ENCODE results near the gene MLF2. TPM values are rescaled to one million over a fixed set of nuclear protein-coding genes. Genes with fewer than 3 reads are reported as not detected.
"Not testable (repeated sequence)": the region's sequence is repeated elsewhere in the genome, so short reads cannot be mapped to it uniquely, and the experiment has no call there.

MLF2 gene
- total and polyA plus RNA-seq, 2 of the 13 experiments (the other 11 are each of a cell fraction or from before 2014, with no cell fraction given) = 88.1 to 167 TPM

- 0 out of 2 replicates have a peak, but pooled peaks have one; percentile 24 for TF ChIP-seq POLR2G (IDR thresholded peaks at IDR 0.05; ENCODE audit: low read depth, low read length)
- no peak for TF ChIP-seq HOXD1 (CRISPR knock-in tag; IDR thresholded peaks at IDR 0.05)
Observed at GRCh38 chr12:6708960-6709394, 44.0 kb downstream of the MLF2 start (continued).

GRCh38 chr12:6708351-6708750 is 44.6 kb downstream of the MLF2 start:
- POLR2A ChIA-PET = interaction anchor here (2.6 kb wide), 1 partner anchor 15 kb away, joined by 9 read pairs; the partner anchor contains the start of gene COPS7A
- WGBS (ENCODE audit: low lambda C conversion rate) = no CpG with 5 or more reads among the region's 21 CpGs
- not testable (repeated sequence) for H3K4me1 ChIP-seq (ENCODE audit: insufficient read depth, low read length)

GRCh38 chr12:6703631-6704030 is 49.3 kb downstream of the MLF2 start:
- peak overlapping the region in 1 of 3 experiments; percentile 27; a peak in 1 of 6 replicates for H3K4me3 ChIP-seq (replicated peaks in 1 of 3; ENCODE audit: insufficient read depth in 1 of 3, low read depth in 2 of 3, low read length in 3 of 3)
- peak; percentile 67 for ATAC-seq
- POLR2A ChIA-PET = interaction anchor here (0.9 kb wide), 1 partner anchor 15 kb away, joined by 3 read pairs; no protein-coding TSS in a partner anchor
- TF ChIP-seq FOXK2 (IDR thresholded peaks at IDR 0.05) (no peak), SALL1 (CRISPR knock-in tag; IDR thresholded peaks at IDR 0.05) (peak; percentile 27; the same call in 1 of the 2 replicates), ZNF280B (CRISPR knock-in tag; IDR thresholded peaks at IDR 0.05; ENCODE audit: borderline replicate concordance) (0 out of 2 replicates have a peak, but pooled peaks have one; percentile 30), CTCF (CRISPR knock-in tag; IDR thresholded peaks at IDR 0.05) (peak; percentile 40; the same call in 1 of the 2 replicates), ZNF687 (CRISPR knock-in tag; IDR thresholded peaks at IDR 0.05) (peak; percentile 42), STAG1 (CRISPR knock-in tag; IDR thresholded peaks at IDR 0.05) (peak; percentile 16; the same call in 1 of the 2 replicates)

More at GRCh38 chr12:6708351-6708750, 44.6 kb downstream of the MLF2 start:
- H3K4me2 ChIP-seq (ENCODE audit: low read depth, low read length); H3K4me3 ChIP-seq (replicated peaks in 1 of 3; ENCODE audit: insufficient read depth in 1 of 3, low read depth in 2 of 3, low read length in 3 of 3); H3K79me2 ChIP-seq (ENCODE audit: insufficient read depth, low read length); intact Hi-C loops (cut with micrococcal nuclease; ENCODE audit: unreplicated experiment); H2AFZ ChIP-seq (ENCODE audit: low read length); H3K9ac ChIP-seq (ENCODE audit: insufficient read depth, low read depth, low read length); DNase-seq (ENCODE audit: low spot score); H3K36me3 ChIP-seq (replicated peaks in 1 of 2; ENCODE audit: control insufficient read depth in 1 of 2, insufficient read depth in 2 of 2, low read length in 2 of 2); FAIRE-seq; H3K27me3 ChIP-seq (ENCODE audit: control insufficient read depth in 1 of 2, insufficient read depth in 2 of 2, low read length in 2 of 2); H4K20me1 ChIP-seq (ENCODE audit: insufficient read depth, low read length); H3K27ac ChIP-seq (ENCODE audit: extremely low read length, insufficient read depth, low read length); CTCF ChIA-PET (ENCODE audit: low intra/inter-chr PET ratio, low total read pairs); BruUV-seq (replicated peaks); in situ Hi-C loops (cut with HindIII; ENCODE audit: extremely low pct_ligation_motif_present, low pct_unique_long_range_greater_than_20kb); H3K9me3 ChIP-seq (ENCODE audit: low read length); ATAC-seq: not testable (repeated sequence)

More at GRCh38 chr12:6703631-6704030, 49.3 kb downstream of the MLF2 start:
- H3K27me3 ChIP-seq (ENCODE audit: control insufficient read depth in 1 of 2, insufficient read depth in 2 of 2, low read length in 2 of 2) = peaks cover 6 to 39% of the 10 kb centered on the region in 2 experiments
- no peaks in the 10 kb centered on the region for H3K9me3 ChIP-seq (ENCODE audit: low read length)
- H3K79me2 ChIP-seq (ENCODE audit: insufficient read depth, low read length) = no peaks in the 10 kb centered on the region
- FAIRE-seq (no peak), DNase-seq (ENCODE audit: low spot score) (peak; percentile 31)
- H2AFZ ChIP-seq (ENCODE audit: low read length) = no peak overlapping the region
- no peak overlapping the region for H3K9ac ChIP-seq (ENCODE audit: insufficient read depth, low read depth, low read length)
- WGBS (ENCODE audit: low lambda C conversion rate) = 9% methylated on average over 8 of the region's 10 CpGs
- intact Hi-C loops (cut with micrococcal nuclease; ENCODE audit: unreplicated experiment) = no loop called here
- CTCF ChIA-PET (ENCODE audit: low intra/inter-chr PET ratio, low total read pairs) = no interaction called here
- H4K20me1 ChIP-seq (ENCODE audit: insufficient read depth, low read length) = no peaks in the 10 kb centered on the region
- peak overlapping the region; percentile 64 for H3K4me2 ChIP-seq (ENCODE audit: low read depth, low read length)
- H3K36me3 ChIP-seq (replicated peaks in 1 of 2; ENCODE audit: control insufficient read depth in 1 of 2, insufficient read depth in 2 of 2, low read length in 2 of 2) = no peaks in the 10 kb centered on the region
- no TSS peak for BruUV-seq (replicated peaks)
- in situ Hi-C loops (cut with HindIII; ENCODE audit: extremely low pct_ligation_motif_present, low pct_unique_long_range_greater_than_20kb) = no loop called here
- peaks cover 27% of the 10 kb centered on the region for H3K4me1 ChIP-seq (ENCODE audit: insufficient read depth, low read length)
- H3K27ac ChIP-seq (ENCODE audit: extremely low read length, insufficient read depth, low read length) = no peak overlapping the region
